Gastrocnemius medialis (tissue), 4 donors: ENCODE measurements around the gene DSC2. TPM values are rescaled to one million over a fixed set of nuclear protein-coding genes. Genes with fewer than 3 reads are reported as not detected.

ENCODE experiments used
- ATAC-seq, 2 donors: fragments of 150-250 bp; one replicate each; pipeline ENCODE4 v1.9.1; 2016
- DNase-seq, 2 donors: peaks; one replicate each; pipeline ENCODE4 v3.0.0-alpha.2; 2019
- H3K27ac ChIP-seq, 4 donors: fragments of 200-600 bp; sonication (generic); 1 replicate in 1 of 4; 2 replicates in 3 of 4; pipeline ENCODE4 v1.5.1; 2016 to 2018; ENCODE audit warnings: mild to moderate bottlenecking in 2 of 4, moderate library complexity in 1 of 4
- H3K27me3 ChIP-seq, 3 donors: fragments of 200-600 bp; sonication (generic) in 2 of 3; 1 replicate in 1 of 3; 2 replicates in 2 of 3; pipeline versions ENCODE4 v1.5.1 to v1.6.0; 2016 to 2019; ENCODE audit warnings: mild to moderate bottlenecking in 1 of 3, moderate library complexity in 1 of 3
- H3K36me3 ChIP-seq, 2 donors: fragments of 200-600 bp; sonication (generic) in 1 of 2; one replicate each; pipeline ENCODE4 v1.5.1; 2017 to 2018
- H3K4me1 ChIP-seq, 2 donors: fragments of 200-600 bp; sonication (generic) in 1 of 2; one replicate each; pipeline ENCODE4 v1.5.1; 2016 to 2017; ENCODE audit warnings: mild to moderate bottlenecking in 2 of 2
- H3K4me3 ChIP-seq, 4 donors: fragments of 200-600 bp; sonication (generic) in 3 of 4; 1 replicate in 1 of 4; 2 replicates in 3 of 4; pipeline ENCODE4 v1.5.1; 2016 to 2019; ENCODE audit warnings: mild to moderate bottlenecking in 2 of 4
- H3K9me3 ChIP-seq, 3 donors: fragments of 200-600 bp; sonication (generic) in 2 of 3; 1 replicate in 1 of 3; 2 replicates in 2 of 3; pipeline ENCODE4 v1.5.1; 2016 to 2019
- CTCF ChIP-seq, 5 experiments: fragments of 450-650 bp in 3 of 5; fragments of 200-600 bp in 2 of 5; sonication (generic) in 2 of 5; IDR thresholded peaks in 4 of 5; conservative IDR thresholded peaks in 1 of 5; 1 replicate in 4 of 5; 2 replicates in 1 of 5; pipeline ENCODE4 v1.5.1; 2016 to 2019; ENCODE audit warnings: antibody characterized with exemption in 5 of 5, mild to moderate bottlenecking in 3 of 5, moderate library complexity in 3 of 5
- POLR2A ChIP-seq, 2 donors: fragments of 450-650 bp; IDR thresholded peaks; one replicate each; pipeline ENCODE4 v1.6.1; 2017; ENCODE audit warnings: antibody characterized with exemption in 2 of 2, mild to moderate bottlenecking in 2 of 2, moderate library complexity in 2 of 2
- in situ Hi-C, 4 donors: fragments of 200-750 bp; cut with MboI; loops; one replicate each; pipeline versions ENCODE4 v1.15.0 to v1.8.0; 2017; ENCODE audit warnings: low sequenced_read_pairs in 4 of 4
- intact Hi-C: fragments of 100-400 bp; cut with DNase I; formaldehyde crosslinking; loops from one replicate; pipeline ENCODE4 v1.15.1; 2023; ENCODE audit warnings: low total_unique reads
- total RNA-seq, 4 donors: library from RNA; depleted of rRNA; stranded (reverse); fragments of >200 nt; gene quantifications; one replicate each; pipeline versions ENCODE4 v1.1.0 to v1.2.3, GENCODE V29; 2016

Gene DSC2
- total RNA-seq, 4 donors from 2014 or later, result 0.56 to 1.2 (median 0.73) TPM

GRCh38 chr18:31065036-31065773, 37.0 kb downstream of the DSC2 start:
- Histone ChIP-seq H3K27me3 (no peaks in the 10 kb centered on the region), H3K4me3 (no peak overlapping the region), H3K27ac (no peak overlapping the region), H3K9me3 (no peaks in the 10 kb centered on the region), H3K36me3 (no peaks in the 10 kb centered on the region), H3K4me1 (no peaks in the 10 kb centered on the region)
- TF ChIP-seq CTCF (IDR thresholded peaks at IDR 0.05 in 4 of 5, conservative IDR thresholded peaks at IDR 0.05 in 1 of 5) (no peak), POLR2A (IDR thresholded peaks at IDR 0.05) (no peak)
- ATAC-seq (no peak), DNase-seq (no peak)
- in situ Hi-C loops (no loop called here), intact Hi-C loops (no loop called here)

GRCh38 chr18:31064130-31064529, 38.1 kb downstream of the DSC2 start:
- TF ChIP-seq CTCF (IDR thresholded peaks at IDR 0.05 in 4 of 5, conservative IDR thresholded peaks at IDR 0.05 in 1 of 5) (no peak), POLR2A (IDR thresholded peaks at IDR 0.05) (no peak)
- no peak overlapping the region for H3K27ac ChIP-seq
- no peaks in the 10 kb centered on the region for H3K27me3 ChIP-seq
- ATAC-seq, result no peak
- H3K9me3 ChIP-seq, result no peaks in the 10 kb centered on the region
- DNase-seq, result no peak
- no peaks in the 10 kb centered on the region for H3K36me3 ChIP-seq
- in situ Hi-C loops (no loop called here), intact Hi-C loops (no loop called here)
- H3K4me3 ChIP-seq, result no peak overlapping the region
- H3K4me1 ChIP-seq, result no peaks in the 10 kb centered on the region

- no peak for TF ChIP-seq CTCF (IDR thresholded peaks at IDR 0.05 in 4 of 5, conservative IDR thresholded peaks at IDR 0.05 in 1 of 5)
- no peak for TF ChIP-seq POLR2A (IDR thresholded peaks at IDR 0.05)
- in situ Hi-C loops, result no loop called here
- Histone ChIP-seq H3K9me3 (no peaks in the 10 kb centered on the region), H3K36me3 (no peaks in the 10 kb centered on the region), H3K4me3 (no peak overlapping the region), H3K27ac (no peak overlapping the region), H3K4me1 (no peaks in the 10 kb centered on the region), H3K27me3 (no peaks in the 10 kb centered on the region)
- intact Hi-C loops, result no loop called here
- ATAC-seq (no peak), DNase-seq (no peak)
Observed at GRCh38 chr18:31061945-31062344, 40.3 kb downstream of the DSC2 start.

- no peaks in the 10 kb centered on the region for H3K4me1 ChIP-seq
- intact Hi-C loops, result no loop called here
Observed at GRCh38 chr18:31058897-31059296, 43.3 kb downstream of the DSC2 start.

More at GRCh38 chr18:31058897-31059296, 43.3 kb downstream of the DSC2 start:
- Histone ChIP-seq H3K27me3 (no peaks in the 10 kb centered on the region), H3K27ac (no peak overlapping the region), H3K9me3 (no peaks in the 10 kb centered on the region), H3K4me3 (no peak overlapping the region), H3K36me3 (no peaks in the 10 kb centered on the region)
- no peak for ATAC-seq
- in situ Hi-C loops, result no loop called here
- no peak for DNase-seq
- TF ChIP-seq CTCF (IDR thresholded peaks at IDR 0.05 in 4 of 5, conservative IDR thresholded peaks at IDR 0.05 in 1 of 5), result no peak
- no peak for TF ChIP-seq POLR2A (IDR thresholded peaks at IDR 0.05)
